Thyroid gland (tissue), 4 donors: Measurements from ENCODE around the gene AGBL4.

Source experiments
- CTCF ChIP-seq, 6 experiments: fragments of 200-600 bp in 3 of 6; fragments of 450-650 bp in 3 of 6; sonication (generic) in 3 of 6; IDR thresholded peaks; one replicate each; pipeline ENCODE4 v1.5.1; 2016 to 2019; ENCODE audit warnings: antibody characterized with exemption in 6 of 6, mild to moderate bottlenecking in 2 of 6, inconsistent platforms in 1 of 6, moderate library complexity in 1 of 6
- POLR2A ChIP-seq, 2 donors: fragments of 450-650 bp; IDR thresholded peaks; one replicate each; pipeline ENCODE4 v1.6.1; 2017; ENCODE audit warnings: antibody characterized with exemption in 2 of 2, mild to moderate bottlenecking in 2 of 2, moderate library complexity in 1 of 2

GRCh38 chr1:49185450-49185980 is 838.2 kb downstream of the AGBL4 start:
- TF ChIP-seq CTCF (IDR thresholded peaks at IDR 0.05), result no peak
- TF ChIP-seq POLR2A (IDR thresholded peaks at IDR 0.05), result no peak
